ENCODE data around the gene AGBL5.

Gene AGBL5

GRCh38 chr2:27050996-27051901 is at the start of gene AGBL5:
Gene AGBL5 (plus strand): TSS chr2:27051668. CDS start chr2:27052959, 1,291 bp downstream.
- peak; percentile 94 to 97 for DNase-seq

GRCh38 chr2:27001950-27002349 is 49.5 kb upstream of the AGBL5 start:
- no peak for DNase-seq

GRCh38 chr2:27003007-27003406 is 48.5 kb upstream of the AGBL5 start:
- no peak for DNase-seq

- no peak for DNase-seq
Observed at GRCh38 chr2:27003857-27004256, 47.6 kb upstream of the AGBL5 start.

GRCh38 chr2:27006602-27007415 is 44.7 kb upstream of the AGBL5 start:
- no peak for DNase-seq

- no peak for DNase-seq
Observed at GRCh38 chr2:27007416-27008374, 43.8 kb upstream of the AGBL5 start.

GRCh38 chr2:27008678-27009077 is 42.8 kb upstream of the AGBL5 start:
- DNase-seq = no peak

- no peak for DNase-seq
Observed at GRCh38 chr2:27009083-27009482, 42.4 kb upstream of the AGBL5 start.

GRCh38 chr2:27009716-27010115 is 41.8 kb upstream of the AGBL5 start:
- DNase-seq = no peak

GRCh38 chr2:27010139-27010538 is 41.3 kb upstream of the AGBL5 start:
- no peak for DNase-seq

- DNase-seq = no peak
Observed at GRCh38 chr2:27013738-27014137, 37.7 kb upstream of the AGBL5 start.

GRCh38 chr2:27014771-27015433 is 36.6 kb upstream of the AGBL5 start:
- no peak for DNase-seq

GRCh38 chr2:27016801-27017325 is 34.6 kb upstream of the AGBL5 start:
- peak in 1 of 2 experiments; percentile 68 for DNase-seq

GRCh38 chr2:27018142-27018541 is 33.3 kb upstream of the AGBL5 start:
- DNase-seq = no peak

- DNase-seq = no peak
Observed at GRCh38 chr2:27019459-27019858, 32.0 kb upstream of the AGBL5 start.

- no peak for DNase-seq
Observed at GRCh38 chr2:27019931-27020855, 31.3 kb upstream of the AGBL5 start.

- no peak for DNase-seq
Observed at GRCh38 chr2:27021253-27022049, 30.0 kb upstream of the AGBL5 start.

GRCh38 chr2:27023740-27024139 is 27.7 kb upstream of the AGBL5 start:
- no peak for DNase-seq

GRCh38 chr2:27024188-27024587 is 27.3 kb upstream of the AGBL5 start:
- DNase-seq = no peak

GRCh38 chr2:27024812-27025211 is 26.7 kb upstream of the AGBL5 start:
- no peak for DNase-seq

All from SW 1271 (cell line).